Esophagus muscularis mucosa (tissue), 4 donors: ENCODE measurements around the gene RRP15. TPM values are rescaled to one million over a fixed set of nuclear protein-coding genes. Genes with fewer than 3 reads are reported as not detected.

Experiments used
- DNase-seq: peaks from one replicate; pipeline ENCODE4 v3.0.0-alpha.2; 2017; ENCODE audit errors: extremely low spot score
- H3K27ac ChIP-seq, 4 donors: fragments of 200-600 bp; sonication (generic); replicated peaks in 1 of 4; 1 replicate in 3 of 4; 2 replicates in 1 of 4; pipeline ENCODE4 v1.5.1; 2016 to 2019; ENCODE audit warnings: mild to moderate bottlenecking in 1 of 4
- H3K27me3 ChIP-seq, 4 donors: fragments of 200-600 bp; sonication (generic); one replicate each; pipeline versions ENCODE4 v1.5.1 to v1.6.0; 2016 to 2019
- H3K36me3 ChIP-seq, 4 donors: fragments of 200-600 bp; sonication (generic); one replicate each; pipeline ENCODE4 v1.5.1; 2016 to 2019
- H3K4me1 ChIP-seq, 4 donors: fragments of 200-600 bp; sonication (generic); one replicate each; pipeline ENCODE4 v1.5.1; 2016 to 2019
- H3K4me3 ChIP-seq, 4 donors: fragments of 200-600 bp; sonication (generic); 1 replicate in 2 of 4; 2 replicates in 2 of 4; pipeline ENCODE4 v1.5.1; 2016 to 2019; ENCODE audit warnings: mild to moderate bottlenecking in 4 of 4, moderate library complexity in 1 of 4
- H3K9me3 ChIP-seq, 4 donors: fragments of 200-600 bp; sonication (generic); 1 replicate in 3 of 4; 2 replicates in 1 of 4; pipeline ENCODE4 v1.5.1; 2016 to 2019
- EP300 ChIP-seq: sonication (generic); formaldehyde crosslinking; IDR thresholded peaks from one replicate; pipeline ENCODE4 v1.6.1; 2017; ENCODE audit warnings: antibody characterized with exemption
- POLR2A ChIP-seq: fragments of 450-650 bp; IDR thresholded peaks from one replicate; pipeline ENCODE4 v1.6.1; 2017; ENCODE audit warnings: antibody characterized with exemption, moderate library complexity, mild to moderate bottlenecking, low read depth
- POLR2AphosphoS5 ChIP-seq, 2 donors: sonication (generic); formaldehyde crosslinking; IDR thresholded peaks; one replicate each; pipeline ENCODE4 v1.6.1; 2017; ENCODE audit warnings: antibody characterized with exemption in 2 of 2
- WGBS: methylation state at CpG from one replicate; pipeline ENCODE4 v1.1.5; 2018; 5-methylcytosine and 5-hydroxymethylcytosine counted together
- intact Hi-C: fragments of 100-400 bp; cut with DNase I; formaldehyde crosslinking; loops from one replicate; pipeline ENCODE4 v1.15.1; 2023
- total RNA-seq, 4 donors: library from RNA; depleted of rRNA; stranded (reverse); fragments of >200 nt; gene quantifications; one replicate each; pipeline versions ENCODE4 v1.1.0 to v1.2.1, GENCODE V29; 2016
- TF ChIP-seq, protein P1 (sequence below), 3 experiments: fragments of 200-600 bp in 2 of 3; fragments of 450-650 bp in 1 of 3; sonication (generic) in 2 of 3; IDR thresholded peaks; one replicate each; pipeline ENCODE4 v1.5.1; 2017 to 2019; ENCODE audit warnings: antibody characterized with exemption in 3 of 3, mild to moderate bottlenecking in 2 of 3, moderate library complexity in 1 of 3

The RRP15 gene
- total RNA-seq, 4 donors from 2014 or later, result 7.0 to 9.9 (median 8.1) TPM

DNA sequence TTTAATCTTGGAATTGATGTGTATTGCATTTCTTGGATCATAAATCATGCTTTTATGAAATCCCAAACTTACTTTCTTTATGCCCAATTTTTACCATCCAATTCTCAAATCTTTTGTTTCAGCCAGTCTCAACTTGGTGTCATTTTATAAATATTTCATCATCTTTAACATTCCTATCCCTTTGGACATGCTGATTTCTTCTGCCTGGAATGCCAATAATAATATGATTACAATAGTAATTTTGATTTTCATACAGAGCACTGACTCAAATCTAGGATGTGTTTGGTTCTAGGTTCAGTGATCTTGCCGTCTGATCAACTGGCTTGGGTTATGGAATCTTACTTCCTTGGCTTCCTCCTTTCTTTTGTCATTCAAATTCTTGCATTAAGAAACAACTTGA is 12.8 kb downstream of the RRP15 start:
- intact Hi-C loops, result no loop called here
- Histone ChIP-seq H3K4me1 (no peaks in the 10 kb centered on the region), H3K27me3 (no peaks in the 10 kb centered on the region), H3K27ac (no peak overlapping the region), H3K36me3 (peaks cover 4 to 19% (median 7%) of the 10 kb centered on the region in 4 donors), H3K9me3 (no peaks in the 10 kb centered on the region), H3K4me3 (no peak overlapping the region)
- WGBS, result 72% methylated on average over 1 of the region's 1 CpG
- DNase-seq, result no peak
- TF ChIP-seq, protein P1, sequence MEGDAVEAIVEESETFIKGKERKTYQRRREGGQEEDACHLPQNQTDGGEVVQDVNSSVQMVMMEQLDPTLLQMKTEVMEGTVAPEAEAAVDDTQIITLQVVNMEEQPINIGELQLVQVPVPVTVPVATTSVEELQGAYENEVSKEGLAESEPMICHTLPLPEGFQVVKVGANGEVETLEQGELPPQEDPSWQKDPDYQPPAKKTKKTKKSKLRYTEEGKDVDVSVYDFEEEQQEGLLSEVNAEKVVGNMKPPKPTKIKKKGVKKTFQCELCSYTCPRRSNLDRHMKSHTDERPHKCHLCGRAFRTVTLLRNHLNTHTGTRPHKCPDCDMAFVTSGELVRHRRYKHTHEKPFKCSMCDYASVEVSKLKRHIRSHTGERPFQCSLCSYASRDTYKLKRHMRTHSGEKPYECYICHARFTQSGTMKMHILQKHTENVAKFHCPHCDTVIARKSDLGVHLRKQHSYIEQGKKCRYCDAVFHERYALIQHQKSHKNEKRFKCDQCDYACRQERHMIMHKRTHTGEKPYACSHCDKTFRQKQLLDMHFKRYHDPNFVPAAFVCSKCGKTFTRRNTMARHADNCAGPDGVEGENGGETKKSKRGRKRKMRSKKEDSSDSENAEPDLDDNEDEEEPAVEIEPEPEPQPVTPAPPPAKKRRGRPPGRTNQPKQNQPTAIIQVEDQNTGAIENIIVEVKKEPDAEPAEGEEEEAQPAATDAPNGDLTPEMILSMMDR (IDR thresholded peaks at IDR 0.05), result no peak
- TF ChIP-seq POLR2A, result no peak
- no peak for TF ChIP-seq EP300
- no peak for TF ChIP-seq POLR2AphosphoS5 (IDR thresholded peaks at IDR 0.05)

- intact Hi-C loops, result no loop called here
- Histone ChIP-seq H3K27me3 (no peaks in the 10 kb centered on the region), H3K4me1 (no peaks in the 10 kb centered on the region), H3K9me3 (no peaks in the 10 kb centered on the region), H3K4me3 (no peak overlapping the region), H3K36me3 (peaks cover 4 to 19% (median 7%) of the 10 kb centered on the region in 4 donors), H3K27ac (no peak overlapping the region)
- no peak for DNase-seq
- no peak for TF ChIP-seq POLR2A
- 89% methylated on average over 4 of the region's 4 CpGs for WGBS
Observed at GRCh38 chr1:218298398-218298797, 13.3 kb downstream of the RRP15 start.

GRCh38 chr1:218299416-218299815 is 14.3 kb downstream of the RRP15 start:
- intact Hi-C loops, result no loop called here
- Histone ChIP-seq H3K36me3 (peaks cover 3 to 15% (median 4%) of the 10 kb centered on the region in 4 donors), H3K4me1 (no peaks in the 10 kb centered on the region), H3K27me3 (no peaks in the 10 kb centered on the region), H3K9me3 (no peaks in the 10 kb centered on the region), H3K27ac (no peak overlapping the region), H3K4me3 (no peak overlapping the region)
- WGBS, result 78% methylated on average over 2 of the region's 2 CpGs
- DNase-seq, result no peak
- TF ChIP-seq, protein P1 (IDR thresholded peaks at IDR 0.05), result peak in 1 of 3 experiments; percentile 22
- no peak for TF ChIP-seq POLR2A

DNA sequence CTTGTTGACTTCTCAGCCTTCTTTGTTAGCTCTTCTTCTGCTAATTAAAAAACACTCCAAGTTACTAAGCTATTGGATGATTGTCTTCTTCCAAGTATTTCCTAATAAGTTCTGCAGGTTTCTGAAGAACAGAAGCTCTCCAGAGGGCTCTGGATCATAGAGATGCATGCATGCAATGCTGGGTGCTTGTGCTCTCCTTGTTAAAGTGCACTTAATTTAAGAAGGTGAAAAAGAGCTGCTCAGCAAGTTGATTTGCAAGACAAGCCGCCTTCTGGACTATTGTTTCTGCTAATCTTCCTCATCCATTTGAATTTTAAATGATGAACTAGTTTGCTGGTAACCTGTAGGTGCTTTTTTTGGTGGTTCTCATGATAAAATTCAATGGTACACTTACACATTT is 16.1 kb downstream of the RRP15 start:
- Histone ChIP-seq H3K9me3 (no peaks in the 10 kb centered on the region), H3K27ac (no peak overlapping the region), H3K27me3 (no peaks in the 10 kb centered on the region), H3K4me1 (no peaks in the 10 kb centered on the region), H3K36me3 (peaks cover 0 to 17% (median 8%) of the 10 kb centered on the region in 4 donors), H3K4me3 (no peak overlapping the region)
- no peak for TF ChIP-seq POLR2A
- TF ChIP-seq POLR2AphosphoS5 (IDR thresholded peaks at IDR 0.05), result no peak
- TF ChIP-seq, protein P1 (IDR thresholded peaks at IDR 0.05), result no peak
- no peak for TF ChIP-seq EP300
- intact Hi-C loops, result no loop called here
- 84% methylated on average over 1 of the region's 1 CpG for WGBS
- no peak for DNase-seq

DNA sequence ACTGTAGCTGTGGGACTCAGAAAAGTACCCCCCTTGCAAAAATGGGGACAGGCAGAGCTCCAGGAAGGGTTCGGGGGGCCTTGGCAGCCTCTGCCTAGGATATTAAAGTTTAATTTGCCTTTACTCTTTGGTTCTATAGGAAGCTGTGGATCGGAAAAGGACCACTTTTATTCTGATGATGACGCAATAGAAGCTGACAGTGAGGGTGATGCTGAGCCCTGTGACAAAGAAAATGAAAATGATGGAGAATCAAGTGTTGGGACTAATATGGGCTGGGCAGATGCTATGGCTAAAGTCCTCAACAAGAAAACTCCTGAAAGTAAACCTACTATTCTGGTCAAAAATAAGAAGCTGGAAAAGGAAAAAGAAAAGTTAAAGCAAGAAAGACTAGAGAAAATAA is 17.1 kb downstream of the RRP15 start:
- no peak for DNase-seq
- 98% methylated on average over 3 of the region's 3 CpGs for WGBS
- intact Hi-C loops, result no loop called here

More for the DNA sequence above, 17.1 kb downstream of the RRP15 start:
- Histone ChIP-seq H3K27me3 (no peaks in the 10 kb centered on the region), H3K4me1 (no peaks in the 10 kb centered on the region), H3K4me3 (no peak overlapping the region), H3K27ac (no peak overlapping the region), H3K9me3 (no peaks in the 10 kb centered on the region), H3K36me3 (peaks cover 0 to 27% (median 8%) of the 10 kb centered on the region in 4 donors)
- TF ChIP-seq, protein P1 (IDR thresholded peaks at IDR 0.05), result no peak
- no peak for TF ChIP-seq POLR2A
- no peak for TF ChIP-seq EP300
- no peak for TF ChIP-seq POLR2AphosphoS5 (IDR thresholded peaks at IDR 0.05)
